ENCODE measurements around the gene GRIK4. TPM values are rescaled to one million over a fixed set of nuclear protein-coding genes. Genes with fewer than 3 reads are reported as not detected.

GRIK4 gene
- total RNA-seq, 1 experiment from 2014 or later = 3.3 TPM

DNA sequence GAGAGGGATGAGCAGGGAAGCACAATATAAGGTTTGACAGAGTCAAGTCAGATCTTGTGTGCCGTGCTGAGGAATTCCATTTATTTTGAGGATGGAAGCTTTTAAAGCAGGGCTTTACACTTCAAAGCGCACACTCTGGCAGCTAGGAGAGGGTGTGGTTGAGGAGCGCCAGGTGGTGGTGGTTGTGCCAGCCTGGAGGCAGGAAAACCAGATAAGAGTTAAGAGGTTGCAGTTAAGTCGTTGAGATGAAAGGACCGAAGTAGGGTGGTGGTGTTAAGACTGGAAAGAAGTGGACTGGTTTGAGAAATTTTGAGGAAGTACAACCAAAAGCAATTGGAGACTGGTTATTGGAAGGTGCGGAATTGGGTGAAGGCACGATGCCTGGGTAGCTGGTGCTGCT lies 280.8 kb downstream of the GRIK4 start (continued):
- TF ChIP-seq, protein P1, sequence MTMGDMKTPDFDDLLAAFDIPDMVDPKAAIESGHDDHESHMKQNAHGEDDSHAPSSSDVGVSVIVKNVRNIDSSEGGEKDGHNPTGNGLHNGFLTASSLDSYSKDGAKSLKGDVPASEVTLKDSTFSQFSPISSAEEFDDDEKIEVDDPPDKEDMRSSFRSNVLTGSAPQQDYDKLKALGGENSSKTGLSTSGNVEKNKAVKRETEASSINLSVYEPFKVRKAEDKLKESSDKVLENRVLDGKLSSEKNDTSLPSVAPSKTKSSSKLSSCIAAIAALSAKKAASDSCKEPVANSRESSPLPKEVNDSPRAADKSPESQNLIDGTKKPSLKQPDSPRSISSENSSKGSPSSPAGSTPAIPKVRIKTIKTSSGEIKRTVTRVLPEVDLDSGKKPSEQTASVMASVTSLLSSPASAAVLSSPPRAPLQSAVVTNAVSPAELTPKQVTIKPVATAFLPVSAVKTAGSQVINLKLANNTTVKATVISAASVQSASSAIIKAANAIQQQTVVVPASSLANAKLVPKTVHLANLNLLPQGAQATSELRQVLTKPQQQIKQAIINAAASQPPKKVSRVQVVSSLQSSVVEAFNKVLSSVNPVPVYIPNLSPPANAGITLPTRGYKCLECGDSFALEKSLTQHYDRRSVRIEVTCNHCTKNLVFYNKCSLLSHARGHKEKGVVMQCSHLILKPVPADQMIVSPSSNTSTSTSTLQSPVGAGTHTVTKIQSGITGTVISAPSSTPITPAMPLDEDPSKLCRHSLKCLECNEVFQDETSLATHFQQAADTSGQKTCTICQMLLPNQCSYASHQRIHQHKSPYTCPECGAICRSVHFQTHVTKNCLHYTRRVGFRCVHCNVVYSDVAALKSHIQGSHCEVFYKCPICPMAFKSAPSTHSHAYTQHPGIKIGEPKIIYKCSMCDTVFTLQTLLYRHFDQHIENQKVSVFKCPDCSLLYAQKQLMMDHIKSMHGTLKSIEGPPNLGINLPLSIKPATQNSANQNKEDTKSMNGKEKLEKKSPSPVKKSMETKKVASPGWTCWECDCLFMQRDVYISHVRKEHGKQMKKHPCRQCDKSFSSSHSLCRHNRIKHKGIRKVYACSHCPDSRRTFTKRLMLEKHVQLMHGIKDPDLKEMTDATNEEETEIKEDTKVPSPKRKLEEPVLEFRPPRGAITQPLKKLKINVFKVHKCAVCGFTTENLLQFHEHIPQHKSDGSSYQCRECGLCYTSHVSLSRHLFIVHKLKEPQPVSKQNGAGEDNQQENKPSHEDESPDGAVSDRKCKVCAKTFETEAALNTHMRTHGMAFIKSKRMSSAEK (CRISPR knock-in tag; IDR thresholded peaks at IDR 0.05; ENCODE audit: borderline replicate concordance) = no peak
- TF ChIP-seq ZNF396 (CRISPR knock-in tag; IDR thresholded peaks at IDR 0.05; ENCODE audit: borderline replicate concordance) = no peak
- no peak for TF ChIP-seq ZNF263 (CRISPR knock-in tag; IDR thresholded peaks at IDR 0.05; ENCODE audit: low read depth)
- no peak for TF ChIP-seq GABPB1 (CRISPR knock-in tag; IDR thresholded peaks at IDR 0.05)

DNA sequence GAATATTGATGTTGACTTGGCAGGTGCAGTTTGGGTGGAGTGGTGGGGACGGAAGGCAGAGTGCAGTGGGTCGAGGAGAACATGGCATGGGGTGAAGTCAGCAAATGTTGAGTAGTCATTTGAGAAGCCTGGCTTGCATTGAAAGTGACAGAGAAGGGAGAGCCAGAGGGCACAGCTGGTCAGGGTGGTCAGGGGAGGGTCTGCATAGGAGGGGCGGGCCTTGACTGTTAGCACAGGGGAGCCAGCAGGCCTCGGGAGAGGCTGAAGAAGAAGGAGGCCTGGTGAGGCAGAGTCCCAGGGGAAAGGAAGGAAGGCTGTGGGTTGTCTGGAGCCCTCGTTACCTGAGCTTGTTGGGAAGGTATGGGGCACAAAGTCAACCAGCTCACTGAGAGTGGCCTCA lies 281.6 kb downstream of the GRIK4 start:
- H3K27me3 Mint-ChIP-seq (ENCODE audit: low read depth) = peaks cover 8% of the 10 kb centered on the region
- no peak overlapping the region for H3K27ac Mint-ChIP-seq
- no peaks in the 10 kb centered on the region for H3K4me1 Mint-ChIP-seq
- TF ChIP-seq HMGA2 (CRISPR knock-in tag; IDR thresholded peaks at IDR 0.05) (no peak), ETV6 (CRISPR knock-in tag; IDR thresholded peaks at IDR 0.05) (no peak), ZNF219 (CRISPR knock-in tag; IDR thresholded peaks at IDR 0.05; ENCODE audit: borderline replicate concordance) (no peak), KAT7 (CRISPR knock-in tag; IDR thresholded peaks at IDR 0.05; ENCODE audit: borderline replicate concordance) (no peak), NR2C2 (CRISPR knock-in tag; IDR thresholded peaks at IDR 0.05) (no peak), JUN (CRISPR knock-in tag; IDR thresholded peaks at IDR 0.05) (no peak), SMAD4 (CRISPR knock-in tag; IDR thresholded peaks at IDR 0.05) (no peak), GRHL2 (CRISPR knock-in tag; IDR thresholded peaks at IDR 0.05; ENCODE audit: insufficient replicate concordance, severe bottlenecking) (no peak), OVOL2 (CRISPR knock-in tag; IDR thresholded peaks at IDR 0.05; ENCODE audit: borderline replicate concordance) (no peak), SMAD3 (CRISPR knock-in tag; IDR thresholded peaks at IDR 0.05; ENCODE audit: borderline replicate concordance) (no peak), ZNF416 (CRISPR knock-in tag; IDR thresholded peaks at IDR 0.05) (no peak), FOXJ3 (CRISPR knock-in tag; IDR thresholded peaks at IDR 0.05; ENCODE audit: borderline replicate concordance) (no peak), JAZF1 (CRISPR knock-in tag; IDR thresholded peaks at IDR 0.05) (no peak), ZNF396 (CRISPR knock-in tag; IDR thresholded peaks at IDR 0.05; ENCODE audit: borderline replicate concordance) (no peak)
- TF ChIP-seq, protein P2, sequence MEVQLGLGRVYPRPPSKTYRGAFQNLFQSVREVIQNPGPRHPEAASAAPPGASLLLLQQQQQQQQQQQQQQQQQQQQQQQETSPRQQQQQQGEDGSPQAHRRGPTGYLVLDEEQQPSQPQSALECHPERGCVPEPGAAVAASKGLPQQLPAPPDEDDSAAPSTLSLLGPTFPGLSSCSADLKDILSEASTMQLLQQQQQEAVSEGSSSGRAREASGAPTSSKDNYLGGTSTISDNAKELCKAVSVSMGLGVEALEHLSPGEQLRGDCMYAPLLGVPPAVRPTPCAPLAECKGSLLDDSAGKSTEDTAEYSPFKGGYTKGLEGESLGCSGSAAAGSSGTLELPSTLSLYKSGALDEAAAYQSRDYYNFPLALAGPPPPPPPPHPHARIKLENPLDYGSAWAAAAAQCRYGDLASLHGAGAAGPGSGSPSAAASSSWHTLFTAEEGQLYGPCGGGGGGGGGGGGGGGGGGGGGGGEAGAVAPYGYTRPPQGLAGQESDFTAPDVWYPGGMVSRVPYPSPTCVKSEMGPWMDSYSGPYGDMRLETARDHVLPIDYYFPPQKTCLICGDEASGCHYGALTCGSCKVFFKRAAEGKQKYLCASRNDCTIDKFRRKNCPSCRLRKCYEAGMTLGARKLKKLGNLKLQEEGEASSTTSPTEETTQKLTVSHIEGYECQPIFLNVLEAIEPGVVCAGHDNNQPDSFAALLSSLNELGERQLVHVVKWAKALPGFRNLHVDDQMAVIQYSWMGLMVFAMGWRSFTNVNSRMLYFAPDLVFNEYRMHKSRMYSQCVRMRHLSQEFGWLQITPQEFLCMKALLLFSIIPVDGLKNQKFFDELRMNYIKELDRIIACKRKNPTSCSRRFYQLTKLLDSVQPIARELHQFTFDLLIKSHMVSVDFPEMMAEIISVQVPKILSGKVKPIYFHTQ (CRISPR knock-in tag; IDR thresholded peaks at IDR 0.05) = no peak
- TF ChIP-seq, protein P3, sequence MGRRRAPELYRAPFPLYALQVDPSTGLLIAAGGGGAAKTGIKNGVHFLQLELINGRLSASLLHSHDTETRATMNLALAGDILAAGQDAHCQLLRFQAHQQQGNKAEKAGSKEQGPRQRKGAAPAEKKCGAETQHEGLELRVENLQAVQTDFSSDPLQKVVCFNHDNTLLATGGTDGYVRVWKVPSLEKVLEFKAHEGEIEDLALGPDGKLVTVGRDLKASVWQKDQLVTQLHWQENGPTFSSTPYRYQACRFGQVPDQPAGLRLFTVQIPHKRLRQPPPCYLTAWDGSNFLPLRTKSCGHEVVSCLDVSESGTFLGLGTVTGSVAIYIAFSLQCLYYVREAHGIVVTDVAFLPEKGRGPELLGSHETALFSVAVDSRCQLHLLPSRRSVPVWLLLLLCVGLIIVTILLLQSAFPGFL (CRISPR knock-in tag; IDR thresholded peaks at IDR 0.05; ENCODE audit: borderline replicate concordance) = no peak
- TF ChIP-seq, protein P4, sequence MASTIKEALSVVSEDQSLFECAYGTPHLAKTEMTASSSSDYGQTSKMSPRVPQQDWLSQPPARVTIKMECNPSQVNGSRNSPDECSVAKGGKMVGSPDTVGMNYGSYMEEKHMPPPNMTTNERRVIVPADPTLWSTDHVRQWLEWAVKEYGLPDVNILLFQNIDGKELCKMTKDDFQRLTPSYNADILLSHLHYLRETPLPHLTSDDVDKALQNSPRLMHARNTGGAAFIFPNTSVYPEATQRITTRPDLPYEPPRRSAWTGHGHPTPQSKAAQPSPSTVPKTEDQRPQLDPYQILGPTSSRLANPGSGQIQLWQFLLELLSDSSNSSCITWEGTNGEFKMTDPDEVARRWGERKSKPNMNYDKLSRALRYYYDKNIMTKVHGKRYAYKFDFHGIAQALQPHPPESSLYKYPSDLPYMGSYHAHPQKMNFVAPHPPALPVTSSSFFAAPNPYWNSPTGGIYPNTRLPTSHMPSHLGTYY (CRISPR knock-in tag; IDR thresholded peaks at IDR 0.05) = no peak
- CTCF ChIA-PET = no interaction called here
- H3K36me3 Mint-ChIP-seq = no peaks in the 10 kb centered on the region
- no peaks in the 10 kb centered on the region for H3K9me3 Mint-ChIP-seq
- H3K4me3 Mint-ChIP-seq = no peak overlapping the region
- POLR2A ChIA-PET = no interaction called here
- no peak for ATAC-seq
- DNase-seq (ENCODE audit: low spot score) = no peak

All from WTC11 (cell line).